ENCODE data around the gene AKAIN1. TPM values are rescaled to one million over a fixed set of nuclear protein-coding genes. Genes with fewer than 3 reads are reported as not detected.

The AKAIN1 gene
- total RNA-seq, 1 experiment from 2014 or later: not detected

DNA sequence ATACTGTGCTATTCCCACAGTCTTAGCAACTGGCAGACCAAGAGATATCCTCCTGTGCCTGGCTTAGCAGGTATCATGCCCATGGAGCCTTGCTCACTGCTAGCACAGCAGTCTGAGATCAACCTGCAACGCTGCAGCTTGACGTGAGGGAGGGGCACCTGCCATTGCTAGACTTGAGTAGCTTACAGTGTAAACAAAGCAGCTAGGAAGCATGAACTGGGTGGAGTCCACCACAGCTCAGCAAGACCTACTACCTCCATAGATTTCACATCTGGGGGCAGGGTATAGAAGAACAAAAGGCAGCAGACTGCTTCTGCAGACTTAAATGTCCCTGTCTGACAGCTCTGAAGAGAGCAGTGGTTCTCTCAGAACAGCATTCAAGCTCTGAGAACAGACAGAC is 74.8 kb downstream of the AKAIN1 start:
- H3K4me2 ChIP-seq (ENCODE audit: low read length): no peak overlapping the region
- H3K27ac ChIP-seq (ENCODE audit: low read depth, low read length): no peak overlapping the region
- no peak for ATAC-seq
- ChIA-PET RAD21 (ENCODE audit: low non-redundant PET in 1 of 2, low total read pairs in 2 of 2, uncharacterized antibody in 2 of 2, unreplicated experiment in 2 of 2) (no interaction called here), POLR2A (no interaction called here), CTCF (no interaction called here)
- no peaks in the 10 kb centered on the region for H4K20me1 ChIP-seq (ENCODE audit: insufficient read depth)
- intact Hi-C loops (cut with micrococcal nuclease): no loop called here
- H3K9me3 ChIP-seq (ENCODE audit: control insufficient read depth in 1 of 2, insufficient read depth in 1 of 2, low read depth in 1 of 2, low read length in 2 of 2): peaks cover 3 to 26% of the 10 kb centered on the region in 2 experiments; a peak in 2 of 4 replicates
- no peaks in the 10 kb centered on the region; a peak in 1 of 4 replicates for H3K36me3 ChIP-seq (ENCODE audit: control insufficient read depth in 1 of 2, insufficient read depth in 2 of 2, low read length in 2 of 2)
- TF ChIP-seq RAD21 (IDR thresholded peaks at IDR 0.05; ENCODE audit: low read depth): no peak
- no peak for TF ChIP-seq SIN3A (IDR thresholded peaks at IDR 0.05; ENCODE audit: low read depth)
- TF ChIP-seq EZH2phosphoT487 (IDR thresholded peaks at IDR 0.05; ENCODE audit: borderline replicate concordance): no peak
- no peak for TF ChIP-seq CEBPB (IDR thresholded peaks at IDR 0.05; ENCODE audit: low read depth)
- TF ChIP-seq, protein P1, sequence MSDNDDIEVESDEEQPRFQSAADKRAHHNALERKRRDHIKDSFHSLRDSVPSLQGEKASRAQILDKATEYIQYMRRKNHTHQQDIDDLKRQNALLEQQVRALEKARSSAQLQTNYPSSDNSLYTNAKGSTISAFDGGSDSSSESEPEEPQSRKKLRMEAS (IDR thresholded peaks at IDR 0.05): no peak
- H3K4me1 ChIP-seq (ENCODE audit: control insufficient read depth in 1 of 2, insufficient read depth in 2 of 2, low read length in 2 of 2): no peaks in the 10 kb centered on the region
- no peak for DNase-seq (ENCODE audit: low read depth, low spot score)
- H3K9ac ChIP-seq (ENCODE audit: low read length): no peak overlapping the region
- H3K79me2 ChIP-seq (ENCODE audit: insufficient read depth, low read length): no peaks in the 10 kb centered on the region
- H3K27me3 ChIP-seq (ENCODE audit: insufficient read depth, low read length): no peaks in the 10 kb centered on the region
- BruUV-seq (replicated peaks): no TSS peak
- H3K9me2 ChIP-seq (ENCODE audit: insufficient read depth): no peaks in the 10 kb centered on the region
- no peak overlapping the region for H2AFZ ChIP-seq (ENCODE audit: low read depth, low read length, poor library complexity, severe bottlenecking)
- H3K4me3 ChIP-seq (replicated peaks in 1 of 2; ENCODE audit: low read depth in 1 of 2, low read length in 2 of 2): no peak overlapping the region

DNA sequence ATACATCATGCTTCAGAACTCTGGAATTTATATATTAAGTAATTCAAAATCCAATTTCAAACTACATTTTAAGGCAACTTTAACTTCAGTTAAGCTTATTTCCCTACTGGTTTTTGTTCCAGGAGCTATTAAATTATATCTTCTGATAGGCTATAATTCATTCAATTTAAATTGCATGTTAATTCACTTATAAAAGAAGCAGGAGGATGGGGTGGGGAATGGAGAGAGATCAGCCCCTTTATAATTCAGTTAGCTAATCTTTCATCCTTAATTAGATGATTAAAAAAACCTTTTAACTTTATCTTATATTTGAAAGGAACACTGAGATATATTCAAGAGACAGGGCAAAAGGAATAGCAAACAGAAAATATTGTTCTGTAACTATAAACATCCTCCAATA is 86.8 kb downstream of the AKAIN1 start:
- TF ChIP-seq EGR1 (IDR thresholded peaks at IDR 0.05; ENCODE audit: low read depth) (no peak), JUND (IDR thresholded peaks at IDR 0.05) (no peak), ZNF274 (IDR thresholded peaks at IDR 0.05; ENCODE audit: low read depth, low read length) (no peak), ELF1 (IDR thresholded peaks at IDR 0.05; ENCODE audit: borderline replicate concordance, low read depth) (no peak), CBX3 (IDR thresholded peaks at IDR 0.05; ENCODE audit: low read depth) (no peak), POLR2AphosphoS5 (IDR thresholded peaks at IDR 0.05; ENCODE audit: low read depth, low read length) (no peak), TCF7L2 (IDR thresholded peaks at IDR 0.05; ENCODE audit: borderline replicate concordance, extremely low read depth, insufficient read depth, insufficient read length) (no peak)
- TF ChIP-seq, protein P2, sequence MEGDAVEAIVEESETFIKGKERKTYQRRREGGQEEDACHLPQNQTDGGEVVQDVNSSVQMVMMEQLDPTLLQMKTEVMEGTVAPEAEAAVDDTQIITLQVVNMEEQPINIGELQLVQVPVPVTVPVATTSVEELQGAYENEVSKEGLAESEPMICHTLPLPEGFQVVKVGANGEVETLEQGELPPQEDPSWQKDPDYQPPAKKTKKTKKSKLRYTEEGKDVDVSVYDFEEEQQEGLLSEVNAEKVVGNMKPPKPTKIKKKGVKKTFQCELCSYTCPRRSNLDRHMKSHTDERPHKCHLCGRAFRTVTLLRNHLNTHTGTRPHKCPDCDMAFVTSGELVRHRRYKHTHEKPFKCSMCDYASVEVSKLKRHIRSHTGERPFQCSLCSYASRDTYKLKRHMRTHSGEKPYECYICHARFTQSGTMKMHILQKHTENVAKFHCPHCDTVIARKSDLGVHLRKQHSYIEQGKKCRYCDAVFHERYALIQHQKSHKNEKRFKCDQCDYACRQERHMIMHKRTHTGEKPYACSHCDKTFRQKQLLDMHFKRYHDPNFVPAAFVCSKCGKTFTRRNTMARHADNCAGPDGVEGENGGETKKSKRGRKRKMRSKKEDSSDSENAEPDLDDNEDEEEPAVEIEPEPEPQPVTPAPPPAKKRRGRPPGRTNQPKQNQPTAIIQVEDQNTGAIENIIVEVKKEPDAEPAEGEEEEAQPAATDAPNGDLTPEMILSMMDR (IDR thresholded peaks at IDR 0.05 in 2 of 3, conservative IDR thresholded peaks at IDR 0.05 in 1 of 3; ENCODE audit: borderline replicate concordance in 1 of 3, insufficient read depth in 1 of 3, low read depth in 2 of 3, low read length in 2 of 3): no peak
- no peaks in the 10 kb centered on the region for H3K79me2 ChIP-seq (ENCODE audit: insufficient read depth, low read length)
- ChIA-PET RAD21 (ENCODE audit: low non-redundant PET in 1 of 2, low total read pairs in 2 of 2, uncharacterized antibody in 2 of 2, unreplicated experiment in 2 of 2) (no interaction called here), POLR2A (no interaction called here), CTCF (no interaction called here)
- H3K9me3 ChIP-seq (ENCODE audit: control insufficient read depth in 1 of 2, insufficient read depth in 1 of 2, low read depth in 1 of 2, low read length in 2 of 2): peaks cover 6 to 10% of the 10 kb centered on the region in 2 experiments; a peak in 3 of 4 replicates
- no peak for ATAC-seq
- no peak overlapping the region for H3K4me2 ChIP-seq (ENCODE audit: low read length)
- no peak overlapping the region for H2AFZ ChIP-seq (ENCODE audit: low read depth, low read length, poor library complexity, severe bottlenecking)
- no peaks in the 10 kb centered on the region for H3K36me3 ChIP-seq (ENCODE audit: control insufficient read depth in 1 of 2, insufficient read depth in 2 of 2, low read length in 2 of 2)
- intact Hi-C loops (cut with micrococcal nuclease): no loop called here
- no peaks in the 10 kb centered on the region for H3K4me1 ChIP-seq (ENCODE audit: control insufficient read depth in 1 of 2, insufficient read depth in 2 of 2, low read length in 2 of 2)
- H3K9ac ChIP-seq (ENCODE audit: low read length): no peak overlapping the region
- H4K20me1 ChIP-seq (ENCODE audit: insufficient read depth): no peaks in the 10 kb centered on the region
- H3K27me3 ChIP-seq (ENCODE audit: insufficient read depth, low read length): no peaks in the 10 kb centered on the region
- H3K4me3 ChIP-seq (replicated peaks in 1 of 2; ENCODE audit: low read depth in 1 of 2, low read length in 2 of 2): no peak overlapping the region
- no TSS peak for BruUV-seq (replicated peaks)
- H3K27ac ChIP-seq (ENCODE audit: low read depth, low read length): no peak overlapping the region
- DNase-seq (ENCODE audit: low read depth, low spot score): no peak
- H3K9me2 ChIP-seq (ENCODE audit: insufficient read depth): no peaks in the 10 kb centered on the region
